SH-SY5Y (cell line): ENCODE measurements around the gene FUCA2.

ENCODE experiments used
- GATA2 ChIP-seq: IDR thresholded peaks from 2 replicates; pipeline ENCODE4 v1.6.1; 2011; ENCODE audit warnings: mild to moderate bottlenecking, low read depth, low read length
- GATA3 ChIP-seq: IDR thresholded peaks from 2 replicates; pipeline ENCODE4 v1.6.1; 2011; ENCODE audit warnings: low read depth, mild to moderate bottlenecking, low read length, moderate library complexity

- TF ChIP-seq GATA2 (no peak), GATA3 (no peak)
These were observed 45.0 kb upstream of the FUCA2 start for GRCh38 chr6:143556529-143556928.
